SK-N-SH (cell line): ENCODE results near the gene ZNF724. TPM values are rescaled to one million over a fixed set of nuclear protein-coding genes. Genes with fewer than 3 reads are reported as not detected.

Source experiments
- CTCF ChIA-PET: fragments of 300-600, 350-600 bp; formaldehyde crosslinking; extraction: SDS; loops from one replicate; lab custom pipeline; 2021; lab: Yijun Ruan, JAX
- POLR2A ChIA-PET: fragments of 350-600 bp; sonication (Branson Sonifier 250); formaldehyde crosslinking; extraction: SDS; loops from one replicate; lab custom pipeline; 2020; ENCODE audit warnings: antibody characterized with exemption, inconsistent platforms; lab: Yijun Ruan, JAX
- DNase-seq: peaks from one replicate; pipeline ENCODE4 v3.0.0; 2012
- H2AFZ ChIP-seq: fragments of 200-600 bp; sonication (generic); 2 replicates; pipeline ENCODE4 v1.8.1; 2016; ENCODE audit warnings: antibody characterized with exemption, mild to moderate bottlenecking, low read depth
- H3F3A ChIP-seq: fragments of 200-600 bp; sonication (generic); replicated peaks from 2 replicates; pipeline ENCODE3; 2016; ENCODE audit warnings: antibody characterized with exemption, mild to moderate bottlenecking; ENCODE audit not compliant: insufficient read depth
- H3K27ac ChIP-seq, 2 experiments: fragments of 200-500 bp in 1 of 2; fragments of 200-600 bp in 1 of 2; sonication (Bioruptor generic) in 1 of 2; sonication (generic), shearing (Covaris generic) in 1 of 2; 2 replicates each; pipeline versions ENCODE4 v1.5.1 to v1.6.1; 2014 to 2016; ENCODE audit warnings: low read depth in 2 of 2, inconsistent platforms in 1 of 2, low read length in 1 of 2, mild to moderate bottlenecking in 1 of 2, mixed read lengths in 1 of 2
- H3K27me3 ChIP-seq: fragments of 200-600 bp; sonication (generic), shearing (Covaris generic); 2 replicates; pipeline ENCODE4 v1.6.1; 2016; ENCODE audit warnings: mixed run types; ENCODE audit not compliant: insufficient read depth
- H3K36me3 ChIP-seq, 2 experiments: fragments of 200-500 bp in 1 of 2; fragments of 200-600 bp in 1 of 2; sonication (Bioruptor generic) in 1 of 2; sonication (generic) in 1 of 2; replicated peaks in 1 of 2; 2 replicates each; pipeline versions ENCODE3 to v1.5.1; 2014 to 2016; ENCODE audit warnings: low read length in 1 of 2, mild to moderate bottlenecking in 1 of 2; ENCODE audit not compliant: insufficient read depth in 2 of 2, control insufficient read depth in 1 of 2
- H3K4me1 ChIP-seq, 2 experiments: fragments of 200-500 bp in 1 of 2; fragments of 200-600 bp in 1 of 2; sonication (Bioruptor generic) in 1 of 2; sonication (generic), shearing (Covaris generic) in 1 of 2; 2 replicates each; pipeline versions ENCODE4 v1.5.1 to v1.6.1; 2014 to 2016; ENCODE audit warnings: low read depth in 1 of 2, low read length in 1 of 2, mixed run types in 1 of 2; ENCODE audit not compliant: insufficient read depth in 2 of 2, control insufficient read depth in 1 of 2
- H3K4me2 ChIP-seq: fragments of 200-600 bp; sonication (generic), shearing (Covaris generic); 2 replicates; pipeline ENCODE4 v1.6.1; 2017; ENCODE audit warnings: mixed run types
- H3K4me3 ChIP-seq, 2 experiments: fragments of 200-500 bp in 1 of 2; fragments of 200-600 bp in 1 of 2; sonication (Bioruptor generic) in 1 of 2; sonication (generic), shearing (Covaris generic) in 1 of 2; 2 replicates each; pipeline versions ENCODE4 v1.5.1 to v1.8.1; 2014 to 2016; ENCODE audit warnings: low read depth in 2 of 2, inconsistent platforms in 1 of 2, low read length in 1 of 2, mild to moderate bottlenecking in 1 of 2, mixed read lengths in 1 of 2, moderate library complexity in 1 of 2
- H3K79me2 ChIP-seq: fragments of 200-600 bp; sonication (generic); 2 replicates; pipeline ENCODE4 v1.8.1; 2017; ENCODE audit warnings: mild to moderate bottlenecking; ENCODE audit not compliant: insufficient read depth
- H3K9ac ChIP-seq: fragments of 200-600 bp; sonication (generic); 2 replicates; pipeline ENCODE4 v1.6.1; 2017; ENCODE audit warnings: mixed run types
- H3K9me2 ChIP-seq: fragments of 200-600 bp; sonication (generic); 2 replicates; pipeline ENCODE4 v1.6.1; 2017; ENCODE audit warnings: mixed run types
- H3K9me3 ChIP-seq: fragments of 200-600 bp; sonication (generic); 2 replicates; pipeline ENCODE4 v1.6.1; 2017; ENCODE audit warnings: mixed run types, mild to moderate bottlenecking, moderate library complexity
- H4K20me1 ChIP-seq: fragments of 200-600 bp; sonication (generic); 2 replicates; pipeline ENCODE4 v1.6.1; 2017; ENCODE audit warnings: mild to moderate bottlenecking, mixed run types; ENCODE audit not compliant: insufficient read depth
- CHD2 ChIP-seq: fragments of 150-350 bp; IDR thresholded peaks from 2 replicates; pipeline ENCODE4 v1.6.1; 2018; ENCODE audit warnings: low read length; ENCODE audit not compliant: partially characterized antibody
- ELF1 ChIP-seq: IDR thresholded peaks from 2 replicates; pipeline ENCODE4 v1.4.0; 2012
- FOSL2 ChIP-seq: IDR thresholded peaks from 2 replicates; pipeline ENCODE4 v1.4.0; 2012; ENCODE audit warnings: low read depth, mild to moderate bottlenecking, moderate library complexity, borderline replicate concordance
- GABPA ChIP-seq: IDR thresholded peaks from 2 replicates; pipeline ENCODE4 v1.4.0; 2012; ENCODE audit warnings: low read depth, mild to moderate bottlenecking
- MAX ChIP-seq: IDR thresholded peaks from 2 replicates; pipeline ENCODE4 v1.4.0; 2012; ENCODE audit warnings: low read depth
- MXI1 ChIP-seq: IDR thresholded peaks from 2 replicates; pipeline ENCODE4 v1.6.1; 2012; ENCODE audit warnings: mild to moderate bottlenecking, low read depth, low read length, improper control_type of control experiment
- NRF1 ChIP-seq: IDR thresholded peaks from 2 replicates; pipeline ENCODE4 v1.6.1; 2012; ENCODE audit warnings: low read depth, mild to moderate bottlenecking, low read length
- PBX3 ChIP-seq: IDR thresholded peaks from 2 replicates; pipeline ENCODE4; 2012
- POLR2AphosphoS5 ChIP-seq: IDR thresholded peaks from 2 replicates; pipeline ENCODE4 v1.6.1; 2012; ENCODE audit warnings: low read depth, low read length
- RAD21 ChIP-seq: IDR thresholded peaks from 2 replicates; pipeline ENCODE4 v1.6.1; 2012; ENCODE audit warnings: mild to moderate bottlenecking, low read length
- RCOR1 ChIP-seq: fragments of 150-350 bp; IDR thresholded peaks from 2 replicates; pipeline ENCODE4 v1.6.1; 2017; ENCODE audit warnings: antibody characterized with exemption, low read length
- RFX5 ChIP-seq: IDR thresholded peaks from 2 replicates; pipeline ENCODE4 v1.6.1; 2012; ENCODE audit warnings: mild to moderate bottlenecking, improper control_type of control experiment, low read length
- SIN3A ChIP-seq: IDR thresholded peaks from 2 replicates; pipeline ENCODE4 v1.6.1; 2012; ENCODE audit warnings: low read depth, mild to moderate bottlenecking, low read length, moderate library complexity, borderline replicate concordance
- SMC3 ChIP-seq: IDR thresholded peaks from 2 replicates; pipeline ENCODE4 v1.6.1; 2012; ENCODE audit warnings: low read depth, low read length, improper control_type of control experiment
- TAF1 ChIP-seq: IDR thresholded peaks from 2 replicates; pipeline ENCODE4 v1.6.1; 2012; ENCODE audit warnings: low read depth, mild to moderate bottlenecking, low read length, moderate library complexity, borderline replicate concordance
- USF1 ChIP-seq: IDR thresholded peaks from 2 replicates; pipeline ENCODE4 v1.4.0; 2012; ENCODE audit warnings: low read depth, borderline replicate concordance
- YY1 ChIP-seq: IDR thresholded peaks from 2 replicates; pipeline ENCODE4 v1.4.0; 2012; ENCODE audit warnings: low read depth, mild to moderate bottlenecking
- WGBS: methylation state at CpG from one replicate; pipeline ENCODE4 v1.1.6; 2017; ENCODE audit warnings: low lambda C conversion rate; 5-methylcytosine and 5-hydroxymethylcytosine counted together
- polyA plus RNA-seq, 3 experiments: library from polyadenylated mRNA; depleted of rRNA; stranded (reverse); fragments of >200 nt; gene quantifications; 2 replicates each; pipeline ENCODE4 v1.2.3, GENCODE V29; 2012

The ZNF724 gene
- polyA plus RNA-seq, 1 of the 3 experiments (the other 2 are of a cell fraction) = 0.56 TPM

GRCh38 chr19:23273590-23274412 is 23.6 kb upstream of the ZNF724 start:
- Histone ChIP-seq H3K27ac (peak overlapping the region; percentile 64 to 91; a peak in 3 of 4 replicates), H3K4me2 (peak overlapping the region; percentile 75), H4K20me1 (no peaks in the 10 kb centered on the region), H2AFZ (peak overlapping the region; percentile 89), H3K9me3 (no peaks in the 10 kb centered on the region), H3K36me3 (peaks cover 0 to 21% of the 10 kb centered on the region in 2 experiments), H3F3A (no peaks in the 10 kb centered on the region), H3K4me3 (peak overlapping the region; percentile 84), H3K9me2 (no peaks in the 10 kb centered on the region), H3K9ac (peak overlapping the region; percentile 75), H3K4me1 (no peaks in the 10 kb centered on the region; a peak in 1 of 4 replicates), H3K79me2 (peaks cover 18% of the 10 kb centered on the region; the same call in 1 of the 2 replicates), H3K27me3 (no peaks in the 10 kb centered on the region)
- DNase-seq = peak; percentile 93
- ChIA-PET CTCF (interaction anchor here (0.6 to 1.3 kb wide), 3 partner anchors 10 to 200 kb away, joined by 3 to 8 read pairs (median 4); no protein-coding TSS in a partner anchor), POLR2A (interaction anchor here (0.6 to 1.8 kb wide), 5 partner anchors 24 to 528 kb away, joined by 3 to 17 read pairs (median 6); partner anchors contain the start of genes ZNF724, ZNF730 and ZNF91)
- TF ChIP-seq ELF1 (peak; percentile 44; the same call in 1 of the 2 replicates), FOSL2 (no peak), POLR2AphosphoS5 (peak; percentile 91), GABPA (peak; percentile 34; the same call in 1 of the 2 replicates), SIN3A (peak; percentile 79), RCOR1 (no peak), CHD2 (peak; percentile 71), TAF1 (peak; percentile 38), SMC3 (no peak), RAD21 (peak; percentile 4; the same call in 1 of the 2 replicates), USF1 (no peak), NRF1 (peak; percentile 51), PBX3 (peak; percentile 22; the same call in 1 of the 2 replicates), RFX5 (peak; percentile 63; the same call in 1 of the 2 replicates), MXI1 (peak; percentile 61), YY1 (peak; percentile 80), MAX (0 out of 2 replicates have a peak, but pooled peaks have one; percentile 22)
- 3% methylated on average over 13 of the region's 50 CpGs for WGBS
